H9 (cell line): Measurements from ENCODE around the gene UTP4. TPM values are rescaled to one million over a fixed set of nuclear protein-coding genes. Genes with fewer than 3 reads are reported as not detected.

Experiments
- DNase-seq: peaks from one replicate; pipeline ENCODE4 v3.0.0-alpha.2; 2017
- H2AFZ ChIP-seq: one replicate; pipeline ENCODE4 v1.6.1; 2013; ENCODE audit warnings: mild to moderate bottlenecking, low read length, control low read depth, moderate library complexity
- H2AK5ac ChIP-seq: 2 replicates; pipeline ENCODE4 v1.6.1; 2013; ENCODE audit warnings: low read length, control low read depth, mixed read lengths; ENCODE audit not compliant: insufficient read length
- H2BK120ac ChIP-seq: one replicate; pipeline ENCODE4 v1.6.1; 2013; ENCODE audit warnings: low read depth, mild to moderate bottlenecking, low read length, control low read depth, inconsistent platforms; ENCODE audit not compliant: poor library complexity, severe bottlenecking
- H2BK12ac ChIP-seq: 2 replicates; pipeline ENCODE4 v1.6.1; 2013; ENCODE audit warnings: low read length, control low read depth, mixed read lengths, low read depth; ENCODE audit not compliant: insufficient read length
- H2BK15ac ChIP-seq: 2 replicates; pipeline ENCODE4 v1.6.1; 2013; ENCODE audit warnings: low read depth, low read length, control low read depth
- H2BK20ac ChIP-seq: one replicate; pipeline ENCODE4 v1.6.1; 2013; ENCODE audit warnings: low read depth, mild to moderate bottlenecking, low read length, control low read depth, inconsistent platforms; ENCODE audit not compliant: poor library complexity, severe bottlenecking
- H2BK5ac ChIP-seq: 2 replicates; pipeline ENCODE4 v1.6.1; 2013; ENCODE audit warnings: low read length, control low read depth, mixed read lengths; ENCODE audit not compliant: insufficient read length
- H3K14ac ChIP-seq: 2 replicates; pipeline ENCODE4 v1.6.1; 2013; ENCODE audit warnings: low read length, control low read depth; ENCODE audit not compliant: insufficient read depth
- H3K18ac ChIP-seq: 2 replicates; pipeline ENCODE4 v1.6.1; 2013; ENCODE audit warnings: low read depth, mild to moderate bottlenecking, mixed read lengths, low read length, control low read depth; ENCODE audit not compliant: insufficient read length
- H3K23ac ChIP-seq: 2 replicates; pipeline ENCODE4 v1.6.1; 2013; ENCODE audit warnings: low read length, control low read depth, mixed read lengths, low read depth; ENCODE audit not compliant: insufficient read length
- H3K23me2 ChIP-seq: 2 replicates; pipeline ENCODE4 v1.6.1; 2013; ENCODE audit warnings: low read depth, mild to moderate bottlenecking, mixed read lengths, low read length, control low read depth; ENCODE audit not compliant: insufficient read length, poor library complexity, severe bottlenecking
- H3K27ac ChIP-seq: 2 replicates; pipeline ENCODE4 v1.5.1; 2013; ENCODE audit warnings: low read length, control low read depth, mixed read lengths, low read depth; ENCODE audit not compliant: insufficient read length
- H3K27me3 ChIP-seq: 2 replicates; pipeline ENCODE4 v1.6.1; 2013; ENCODE audit warnings: low read length, control low read depth, inconsistent platforms; ENCODE audit not compliant: insufficient read depth
- H3K4ac ChIP-seq: 2 replicates; pipeline ENCODE4 v1.6.1; 2013; ENCODE audit warnings: low read depth, mild to moderate bottlenecking, control low read depth, inconsistent platforms, low read length, moderate library complexity
- H3K4me1 ChIP-seq: 2 replicates; pipeline ENCODE4 v1.6.1; 2013; ENCODE audit warnings: low read length, control low read depth, inconsistent platforms; ENCODE audit not compliant: insufficient read depth
- H3K4me2 ChIP-seq: 2 replicates; pipeline ENCODE4 v1.6.1; 2013; ENCODE audit warnings: low read length, control low read depth, mixed read lengths; ENCODE audit not compliant: insufficient read length, insufficient read depth
- H3K56ac ChIP-seq: 2 replicates; pipeline ENCODE4 v1.6.1; 2013; ENCODE audit warnings: low read depth, mild to moderate bottlenecking, mixed read lengths, low read length, control low read depth; ENCODE audit not compliant: insufficient read length
- H3K79me1 ChIP-seq: 2 replicates; pipeline ENCODE4 v1.6.1; 2013; ENCODE audit warnings: low read depth, mild to moderate bottlenecking, moderate library complexity, low read length, control low read depth, inconsistent platforms; ENCODE audit not compliant: insufficient read depth, poor library complexity, severe bottlenecking
- H3K79me2 ChIP-seq: 2 replicates; pipeline ENCODE4 v1.6.1; 2013; ENCODE audit warnings: low read length, control low read depth, inconsistent platforms; ENCODE audit not compliant: insufficient read depth
- H3K9ac ChIP-seq: 2 replicates; pipeline ENCODE4 v1.6.1; 2013; ENCODE audit warnings: low read length, control low read depth, mixed read lengths; ENCODE audit not compliant: insufficient read length; ENCODE audit errors: extremely low read depth
- H3K9me3 ChIP-seq: one replicate; pipeline ENCODE4 v1.6.1; 2013; ENCODE audit warnings: low read depth, low read length, inconsistent platforms; ENCODE audit not compliant: control insufficient read depth
- H3T11ph ChIP-seq: one replicate; pipeline ENCODE4 v1.6.1; 2013; ENCODE audit warnings: mild to moderate bottlenecking, low read length, control low read depth, inconsistent platforms
- H4K20me1 ChIP-seq: one replicate; pipeline ENCODE4 v1.6.1; 2013; ENCODE audit not compliant: control insufficient read depth, insufficient read length, insufficient read depth
- H4K5ac ChIP-seq: 2 replicates; pipeline ENCODE4 v1.6.1; 2013; ENCODE audit warnings: low read depth, mild to moderate bottlenecking, mixed read lengths, low read length, control low read depth; ENCODE audit not compliant: insufficient read length
- H4K8ac ChIP-seq: replicated peaks from 2 replicates; pipeline ENCODE4 v1.6.1; 2013; ENCODE audit warnings: low read length, control low read depth, mixed read lengths, low read depth; ENCODE audit not compliant: insufficient read length
- H4K91ac ChIP-seq: 2 replicates; pipeline ENCODE4 v1.6.1; 2013; ENCODE audit warnings: low read depth, mild to moderate bottlenecking, moderate library complexity, mixed read lengths, low read length, control low read depth; ENCODE audit not compliant: insufficient read length
- H3K27ac Mint-ChIP-seq, 3 experiments: 2 replicates in 2 of 3; 3 replicates in 1 of 3; pipeline ENCODE4 v1.8.0; 2020 to 2021; ENCODE audit warnings: mixed read lengths in 3 of 3, mild to moderate bottlenecking in 1 of 3, moderate library complexity in 1 of 3
- H3K27me3 Mint-ChIP-seq: 2 replicates; pipeline ENCODE4 v1.8.0; 2021; ENCODE audit warnings: low read depth, mild to moderate bottlenecking, moderate library complexity, mixed read lengths
- H3K36me3 Mint-ChIP-seq, 3 experiments: 2 replicates in 2 of 3; 3 replicates in 1 of 3; pipeline ENCODE4 v1.8.0; 2020 to 2021; ENCODE audit warnings: low read depth in 3 of 3, mixed read lengths in 3 of 3; ENCODE audit not compliant: insufficient read depth in 1 of 3
- H3K4me1 Mint-ChIP-seq, 2 experiments: 2 replicates each; pipeline ENCODE4 v1.8.0; 2020; ENCODE audit warnings: mixed read lengths in 2 of 2
- H3K4me3 Mint-ChIP-seq, 2 experiments: 2 replicates in 1 of 2; 3 replicates in 1 of 2; pipeline ENCODE4 v1.8.0; 2020 to 2021; ENCODE audit warnings: mild to moderate bottlenecking in 2 of 2, mixed read lengths in 2 of 2, moderate library complexity in 1 of 2
- H3K9me3 Mint-ChIP-seq, 2 experiments: 2 replicates in 1 of 2; 3 replicates in 1 of 2; pipeline ENCODE4 v1.8.0; 2020; ENCODE audit warnings: mild to moderate bottlenecking in 2 of 2, mixed read lengths in 2 of 2, moderate library complexity in 1 of 2
- CTCF ChIP-seq: fragments of 200-600 bp; sonication (generic); conservative IDR thresholded peaks from 3 replicates; pipeline ENCODE4 v1.8.0; 2021; ENCODE audit warnings: antibody characterized with exemption, mild to moderate bottlenecking
- WGBS: extraction: QIAGEN DNeasy Blood & Tissue Kit; methylation state at CpG from one replicate; pipeline ENCODE4 v1.1.7; 2013; ENCODE audit warnings: missing lambda C conversion rate, low lambda C conversion rate, mixed read lengths; ENCODE audit not compliant: insufficient read length; ENCODE audit errors: extremely low coverage; 5-methylcytosine and 5-hydroxymethylcytosine counted together
- total RNA-seq: library from RNA; stranded (reverse); gene quantifications from 2 replicates; pipeline ENCODE4 v1.2.1, GENCODE V29; 2021

UTP4 gene
- total RNA-seq, 1 experiment from 2014 or later: 94.0 TPM

DNA sequence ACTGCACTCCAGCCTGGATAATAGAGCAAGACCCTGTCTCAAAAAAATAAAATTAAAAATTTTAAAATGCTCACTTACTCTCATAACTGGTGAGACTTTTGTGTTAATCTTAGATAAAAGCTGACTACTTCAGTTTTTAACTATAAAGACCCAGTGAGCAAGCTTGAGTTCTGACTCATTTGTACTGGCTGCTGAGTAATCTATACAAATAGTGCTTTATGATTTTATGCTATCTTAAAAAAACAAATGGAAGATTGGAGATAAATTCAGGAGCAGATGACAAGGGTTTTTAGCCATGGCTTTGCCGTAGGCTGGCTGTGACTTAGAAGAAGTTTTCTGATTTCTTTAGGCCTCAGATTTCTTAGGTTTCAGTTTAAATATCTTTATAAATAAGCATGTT is 85.0 kb downstream of the UTP4 start:
- Histone ChIP-seq H3T11ph (no peak overlapping the region), H3K4me2 (no peak overlapping the region), H2BK15ac (no peak overlapping the region), H3K23ac (no peak overlapping the region), H3K4me1 (no peaks in the 10 kb centered on the region), H3K27ac (no peak overlapping the region), H3K18ac (no peak overlapping the region), H3K79me2 (no peaks in the 10 kb centered on the region; the same call in 1 of the 2 replicates), H3K23me2 (no peaks in the 10 kb centered on the region), H2BK12ac (no peak overlapping the region), H4K8ac (no peak overlapping the region), H3K14ac (no peak overlapping the region), H4K91ac (no peak overlapping the region), H3K79me1 (peaks cover 9% of the 10 kb centered on the region), H4K20me1 (no peaks in the 10 kb centered on the region), H2BK20ac (no peak overlapping the region), H3K4ac (no peak overlapping the region), H3K9ac (no peak overlapping the region), H3K27me3 (no peaks in the 10 kb centered on the region), H2AK5ac (no peak overlapping the region), H4K5ac (no peak overlapping the region), H2BK120ac (no peak overlapping the region), H2BK5ac (no peak overlapping the region), H2AFZ (no peak overlapping the region), H3K9me3 (no peaks in the 10 kb centered on the region), H3K56ac (no peak overlapping the region)
- no peak for DNase-seq
- Mint-ChIP-seq H3K36me3 (peaks cover 0 to 3% (median 0%) of the 10 kb centered on the region in 3 experiments; a peak in 1 of 7 replicates), H3K4me1 (peaks cover 3 to 4% of the 10 kb centered on the region in 2 experiments; a peak in 3 of 4 replicates), H3K27me3 (no peaks in the 10 kb centered on the region), H3K27ac (no peak overlapping the region), H3K4me3 (no peak overlapping the region), H3K9me3 (no peaks in the 10 kb centered on the region; a peak in 1 of 5 replicates)
- WGBS: no CpG with 5 or more reads among the region's 1 CpG
- no peak for TF ChIP-seq CTCF

Other genes with a start within 250 kb of the UTP4 start
- gene HAS3, start 27.0 kb upstream of the UTP4 start, total RNA-seq: 98.4 and 100 TPM in 2 replicates
- gene CHTF8, start 61 bp upstream of the UTP4 start, total RNA-seq: 168 and 181 TPM in 2 replicates
- gene SNTB2, start 54.5 kb downstream of the UTP4 start, total RNA-seq: 16.8 and 20.2 TPM in 2 replicates
- gene VPS4A, start 178.7 kb downstream of the UTP4 start, total RNA-seq: 27.1 and 28.3 TPM in 2 replicates
- 36.3 and 36.4 TPM in 2 replicates for gene PDF, start 197.9 kb downstream of the UTP4 start, total RNA-seq
- gene COG8, start 206.9 kb downstream of the UTP4 start, total RNA-seq: 52.3 and 55.3 TPM in 2 replicates
- 72.8 and 75.8 TPM in 2 replicates for gene NIP7, start 207.1 kb downstream of the UTP4 start, total RNA-seq
- gene TMED6, start 219.1 kb downstream of the UTP4 start, total RNA-seq: 0.31 TPM in 1 of 2 replicates, not detected in the other